ENCODE data around the gene ANAPC13. TPM values are rescaled to one million over a fixed set of nuclear protein-coding genes. Genes with fewer than 3 reads are reported as not detected.

ANAPC13 gene
- total RNA-seq, 4 donors from 2014 or later = 28.4 to 52.0 (median 35.9) TPM

- 51 to 61% methylated on average over 2 of the region's 2 CpGs for WGBS, 2 donors
- TF ChIP-seq CTCF (IDR thresholded peaks at IDR 0.05) (no peak), POLR2A (IDR thresholded peaks at IDR 0.05) (no peak)
- intact Hi-C loops (cut with DNase I; ENCODE audit: low total_unique reads) = no loop called here
- no peak for DNase-seq (ENCODE audit: low spot score in 2 of 2)
- no peak overlapping the region for H3K4me3 ChIP-seq (ENCODE audit: low read depth, poor library complexity, severe bottlenecking)
Observed at GRCh38 chr3:134460965-134461364, 24.8 kb downstream of the ANAPC13 start.

- WGBS, 2 donors = 92 to 94% methylated on average over 4 of the region's 4 CpGs
- intact Hi-C loops (cut with DNase I; ENCODE audit: low total_unique reads) = loop anchor here (10.0 kb wide), 2 partner anchors 55 to 245 kb away; no protein-coding TSS in a partner anchor
- no peak overlapping the region for H3K4me3 ChIP-seq (ENCODE audit: low read depth, poor library complexity, severe bottlenecking)
- no peak for DNase-seq (ENCODE audit: low spot score in 2 of 2)
- TF ChIP-seq POLR2A (IDR thresholded peaks at IDR 0.05) (no peak), CTCF (IDR thresholded peaks at IDR 0.05) (no peak)
Observed at GRCh38 chr3:134459562-134459961, 26.2 kb downstream of the ANAPC13 start.

GRCh38 chr3:134458406-134458945 lies 27.3 kb downstream of the ANAPC13 start:
- no peak for DNase-seq (ENCODE audit: low spot score in 2 of 2)
- H3K4me3 ChIP-seq (ENCODE audit: low read depth, poor library complexity, severe bottlenecking) = no peak overlapping the region
- no peak for TF ChIP-seq POLR2A (IDR thresholded peaks at IDR 0.05)
- TF ChIP-seq CTCF (IDR thresholded peaks at IDR 0.05) = no peak
- intact Hi-C loops (cut with DNase I; ENCODE audit: low total_unique reads) = loop anchor here (10.0 kb wide), 2 partner anchors 54 to 244 kb away; no protein-coding TSS in a partner anchor
- WGBS, 2 donors = 88 to 92% methylated on average over 10 of the region's 10 CpGs

GRCh38 chr3:134457376-134458074 lies 28.3 kb downstream of the ANAPC13 start:
- intact Hi-C loops (cut with DNase I; ENCODE audit: low total_unique reads) = loop anchor here (10.0 kb wide), 2 partner anchors 53 to 243 kb away; no protein-coding TSS in a partner anchor
- WGBS, 2 donors = 57 to 60% methylated on average over 9 of the region's 9 CpGs

GRCh38 chr3:134453631-134454030 lies 32.2 kb downstream of the ANAPC13 start:
- WGBS, 2 donors = 68 to 83% methylated on average over 6 of the region's 6 CpGs
- no peak overlapping the region for H3K4me3 ChIP-seq (ENCODE audit: low read depth, poor library complexity, severe bottlenecking)
- TF ChIP-seq CTCF (IDR thresholded peaks at IDR 0.05) = no peak
- TF ChIP-seq POLR2A (IDR thresholded peaks at IDR 0.05) = no peak
- intact Hi-C loops (cut with DNase I; ENCODE audit: low total_unique reads) = loop anchor here (10.0 kb wide), 2 partner anchors 49 to 239 kb away; no protein-coding TSS in a partner anchor
- no peak for DNase-seq (ENCODE audit: low spot score in 2 of 2)

More at GRCh38 chr3:134457376-134458074, 28.3 kb downstream of the ANAPC13 start:
- no peak overlapping the region for H3K4me3 ChIP-seq (ENCODE audit: low read depth, poor library complexity, severe bottlenecking)
- TF ChIP-seq POLR2A (IDR thresholded peaks at IDR 0.05) = no peak
- no peak for TF ChIP-seq CTCF (IDR thresholded peaks at IDR 0.05)
- DNase-seq (ENCODE audit: low spot score in 2 of 2) = no peak
